Endothelial cell of umbilical vein (primary cell): ENCODE results near the gene LRRC61. TPM values are rescaled to one million over a fixed set of nuclear protein-coding genes. Genes with fewer than 3 reads are reported as not detected.

Source experiments
- BruUV-seq: library from RNA; stranded (reverse); fragments of 400-500 nt; replicated peaks from 2 replicates; lab custom pipeline; 2021; lab: Mats Ljungman, UMichigan
- CTCF ChIA-PET: fragments of 300-600, 350-600 bp; sonication (Branson Sonifier 250); formaldehyde crosslinking; loops from one replicate; lab custom pipeline; 2021; ENCODE audit warnings: antibody characterized with exemption, inconsistent platforms; lab: Charles Lee
- POLR2A ChIA-PET: fragments of 300-600, 350-600 bp; sonication (Branson Sonifier 250); formaldehyde crosslinking; loops from one replicate; lab custom pipeline; 2021; ENCODE audit warnings: antibody characterized with exemption, inconsistent platforms; lab: Charles Lee
- DNase-seq: peaks from one replicate; pipeline ENCODE4 v3.0.0-alpha.2; 2011; ENCODE audit warnings: low read depth, low spot score
- FAIRE-seq: peaks from 2 replicates; lab custom pipeline; 2011; peaks lifted over from hg19 to GRCh38; lab: Jason Lieb, UNC
- H2AFZ ChIP-seq: 2 replicates; pipeline ENCODE4 v1.6.0; 2012; ENCODE audit warnings: low read depth, low read length, control low read depth, inconsistent platforms
- H3K27ac ChIP-seq: 2 replicates; pipeline ENCODE4 v1.5.1; 2011; ENCODE audit warnings: low read depth, mild to moderate bottlenecking, control low read depth, low read length, moderate library complexity; ENCODE audit not compliant: insufficient read depth
- H3K27me3 ChIP-seq, 2 experiments: 2 replicates each; pipeline versions ENCODE4 v1.6.0 to v1.6.1; 2011; ENCODE audit warnings: low read length in 2 of 2, mixed read lengths in 1 of 2; ENCODE audit not compliant: control insufficient read depth in 2 of 2, insufficient read depth in 2 of 2
- H3K36me3 ChIP-seq, 2 experiments: 2 replicates in 1 of 2; 3 replicates in 1 of 2; pipeline ENCODE4 v1.5.1; 2011; ENCODE audit warnings: low read length in 2 of 2, mild to moderate bottlenecking in 1 of 2, moderate library complexity in 1 of 2; ENCODE audit not compliant: control insufficient read depth in 2 of 2, insufficient read depth in 2 of 2; ENCODE audit errors: extremely low read depth in 1 of 2
- H3K4me1 ChIP-seq: 3 replicates; pipeline ENCODE4 v1.5.1; 2011; ENCODE audit warnings: mild to moderate bottlenecking, low read length; ENCODE audit not compliant: control insufficient read depth, insufficient read depth; ENCODE audit errors: extremely low read depth
- H3K4me2 ChIP-seq: 2 replicates; pipeline ENCODE4 v1.6.1; 2011; ENCODE audit warnings: low read length, control low read depth, mixed read lengths; ENCODE audit not compliant: insufficient read depth
- H3K4me3 ChIP-seq, 3 experiments: fragments of 200-600 bp in 1 of 3; sonication (generic), shearing (Covaris generic) in 1 of 3; replicated peaks in 1 of 3; 2 replicates each; pipeline ENCODE4 v1.5.1; 2011 to 2016; ENCODE audit warnings: control low read depth in 3 of 3, low read length in 3 of 3, mild to moderate bottlenecking in 2 of 3, inconsistent platforms in 1 of 3, low read depth in 1 of 3, moderate library complexity in 1 of 3; ENCODE audit not compliant: insufficient read depth in 1 of 3
- H3K79me2 ChIP-seq: 2 replicates; pipeline ENCODE4 v1.6.0; 2012; ENCODE audit warnings: low read length, inconsistent platforms; ENCODE audit not compliant: control insufficient read depth, insufficient read depth
- H3K9ac ChIP-seq: replicated peaks from 2 replicates; pipeline ENCODE3; 2011; ENCODE audit warnings: low read length, control low read depth; ENCODE audit not compliant: insufficient read depth; ENCODE audit errors: extremely low read depth
- H3K9me1 ChIP-seq: replicated peaks from 3 replicates; pipeline ENCODE4 v1.6.0; 2011; ENCODE audit warnings: mild to moderate bottlenecking, low read length; ENCODE audit not compliant: control insufficient read depth, insufficient read depth; ENCODE audit errors: extremely low read depth
- H3K9me3 ChIP-seq: replicated peaks from 2 replicates; pipeline ENCODE4 v1.5.1; 2012; ENCODE audit warnings: low read length, inconsistent platforms; ENCODE audit not compliant: control insufficient read depth, insufficient read depth
- H4K20me1 ChIP-seq: replicated peaks from 2 replicates; pipeline ENCODE3; 2011; ENCODE audit warnings: mild to moderate bottlenecking, low read length; ENCODE audit not compliant: control insufficient read depth, insufficient read depth; ENCODE audit errors: extremely low read depth
- CTCF ChIP-seq, 2 donors: IDR thresholded peaks; 1 replicate in 1 of 2; 2 replicates in 1 of 2; pipeline ENCODE4 v1.5.1; 2011; ENCODE audit warnings: low read length in 2 of 2, mild to moderate bottlenecking in 2 of 2, moderate library complexity in 2 of 2, control low read depth in 1 of 2, inconsistent platforms in 1 of 2, low read depth in 1 of 2; ENCODE audit not compliant: insufficient read depth in 1 of 2; ENCODE audit errors: extremely low read depth in 1 of 2
- EZH2 ChIP-seq: IDR thresholded peaks from 2 replicates; pipeline ENCODE4 v1.6.1; 2012; ENCODE audit warnings: borderline replicate concordance, low read depth, mild to moderate bottlenecking, moderate library complexity, low read length, inconsistent platforms; ENCODE audit not compliant: severe bottlenecking
- FOS ChIP-seq: IDR thresholded peaks from 2 replicates; pipeline ENCODE4 v1.6.1; 2011; ENCODE audit warnings: mild to moderate bottlenecking, low read length, moderate library complexity, borderline replicate concordance; ENCODE audit not compliant: insufficient read depth
- GATA2 ChIP-seq: IDR thresholded peaks from 2 replicates; pipeline ENCODE4 v1.7.0; 2011; ENCODE audit warnings: low read depth, mild to moderate bottlenecking, moderate library complexity, mixed read lengths, low read length; ENCODE audit not compliant: insufficient read length, insufficient read depth
- JUN ChIP-seq: IDR thresholded peaks from 2 replicates; pipeline ENCODE4 v1.6.1; 2011; ENCODE audit warnings: borderline replicate concordance, low read depth; ENCODE audit not compliant: insufficient read length, insufficient read depth
- MAX ChIP-seq: IDR thresholded peaks from 2 replicates; pipeline ENCODE4 v1.6.1; 2011; ENCODE audit not compliant: insufficient read depth, insufficient read length
- MYC ChIP-seq: IDR thresholded peaks from one replicate; pipeline ENCODE4 v1.6.1; 2011; ENCODE audit warnings: mild to moderate bottlenecking, low read depth, low read length
- POLR2A ChIP-seq: IDR thresholded peaks from 2 replicates; pipeline ENCODE4 v1.6.1; 2012; ENCODE audit warnings: low read depth, mild to moderate bottlenecking, control low read depth, low read length
- POLR2AphosphoS5 ChIP-seq: IDR thresholded peaks from 2 replicates; pipeline ENCODE4 v1.6.1; 2012; ENCODE audit warnings: low read depth, mild to moderate bottlenecking, control low read depth, low read length, moderate library complexity; ENCODE audit not compliant: insufficient read depth
- dilution Hi-C: fragments of 300-500 bp; cut with MboI; formaldehyde crosslinking; loops from one replicate; pipeline ENCODE4 v1.15.0; 2019; ENCODE audit warnings: low sequenced_read_pairs; ENCODE audit not compliant: extremely low pct_ligation_motif_present
- intact Hi-C: fragments of 100-400 bp; cut with micrococcal nuclease; formaldehyde crosslinking; loops from one replicate; pipeline ENCODE4 v1.10.0; 2022
- polyA plus RNA-seq, 4 experiments: library from polyadenylated mRNA; depleted of rRNA in 3 of 4; stranded (reverse) in 3 of 4; unstranded in 1 of 4; fragments of >200 nt; gene quantifications; 2 replicates each; pipeline versions ENCODE4 v1.2.1 to v1.2.3, GENCODE V29; 2011 to 2012; ENCODE audit warnings: missing spikeins in 1 of 4
- total RNA-seq: library from RNA; stranded (reverse); gene quantifications from 2 replicates; pipeline ENCODE4 v1.2.3, GENCODE V29; 2021

LRRC61 gene
- total and polyA plus RNA-seq, 2 donors (not counting 3 experiments of a cell fraction or from before 2014, with no cell fraction given), result 0.72 TPM; not detected in 1

- H3K27ac ChIP-seq, result no peak overlapping the region
- BruUV-seq, result no TSS peak
- no peaks in the 10 kb centered on the region for H3K4me1 ChIP-seq
- H3K4me3 ChIP-seq, result no peak overlapping the region
- H3K79me2 ChIP-seq, result no peaks in the 10 kb centered on the region
- no peaks in the 10 kb centered on the region for H3K27me3 ChIP-seq
- CTCF ChIA-PET, result interaction anchor here (1.1 to 1.9 kb wide), 3 partner anchors 12 to 63 kb away, joined by 3 to 6 read pairs (median 3); no protein-coding TSS in a partner anchor
- no peaks in the 10 kb centered on the region for H3K9me3 ChIP-seq
- POLR2A ChIA-PET, result no interaction called here
- no peak for DNase-seq
- FAIRE-seq, result no peak
- dilution Hi-C loops, result no loop called here
- H4K20me1 ChIP-seq, result no peaks in the 10 kb centered on the region
- no peaks in the 10 kb centered on the region for H3K9me1 ChIP-seq
- H3K36me3 ChIP-seq, result no peaks in the 10 kb centered on the region
- H2AFZ ChIP-seq, result no peak overlapping the region
- intact Hi-C loops, result loop anchor here (2.0 to 5.0 kb wide), 3 partner anchors 21 to 397 kb away; partner anchors contain the start of gene ZNF775
- no peak overlapping the region for H3K9ac ChIP-seq
- no peak for TF ChIP-seq POLR2AphosphoS5
- TF ChIP-seq JUN, result no peak
- no peak for TF ChIP-seq EZH2
- TF ChIP-seq CTCF (IDR thresholded peaks at IDR 0.05; ENCODE audit: extremely low read depth in 1 of 2, insufficient read depth in 1 of 2, low read depth in 1 of 2, low read length in 2 of 2), result no peak
- TF ChIP-seq MAX, result no peak
- no peak for TF ChIP-seq POLR2A
- TF ChIP-seq MYC, result no peak
- TF ChIP-seq FOS, result no peak
- no peak for TF ChIP-seq GATA2
- no peak overlapping the region for H3K4me2 ChIP-seq
Measured at GRCh38 chr7:150357771-150358427, 34.7 kb downstream of the LRRC61 start.
